CD4-positive, alpha-beta T cell treated with Interleukin-21 for 1 hour (primary cell): ENCODE results near the gene NHERF2.

ENCODE experiments used
- DNase-seq: peaks from one replicate; pipeline ENCODE4 v3.0.0-alpha.2; 2020

NHERF2 gene

GRCh38 chr16:2084895-2085625, 58.4 kb downstream of the NHERF2 start:
- DNase-seq: no peak

GRCh38 chr16:2085669-2086068, 59.0 kb downstream of the NHERF2 start:
- no peak for DNase-seq

DNA sequence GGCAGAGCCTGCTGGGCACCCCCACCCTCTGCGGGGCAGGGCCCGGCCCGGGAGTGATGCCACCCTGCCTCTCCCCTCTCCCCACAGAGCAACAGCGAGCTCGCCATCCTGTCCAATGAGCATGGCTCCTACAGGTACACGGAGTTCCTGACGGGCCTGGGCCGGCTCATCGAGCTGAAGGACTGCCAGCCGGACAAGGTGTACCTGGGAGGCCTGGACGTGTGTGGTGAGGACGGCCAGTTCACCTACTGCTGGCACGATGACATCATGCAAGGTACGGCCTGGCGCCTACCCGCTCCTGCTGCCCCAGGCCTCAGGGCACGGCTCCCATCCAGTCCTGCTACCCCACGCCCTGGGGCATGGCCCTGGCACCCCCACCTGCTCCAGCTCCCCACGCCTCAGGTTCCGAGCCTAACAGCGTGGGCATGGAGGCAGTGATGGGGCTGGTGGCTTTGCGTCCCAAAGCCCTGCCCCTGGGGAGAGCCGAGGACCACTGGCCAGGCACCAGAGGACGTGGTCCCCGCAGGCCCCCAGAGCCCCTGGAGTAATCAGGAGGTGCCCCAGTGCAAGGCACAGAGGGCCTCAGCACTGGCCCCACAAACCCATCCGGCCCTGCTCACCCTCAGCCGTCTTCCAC, 59.5 kb downstream of the NHERF2 start:
- DNase-seq: no peak

DNA sequence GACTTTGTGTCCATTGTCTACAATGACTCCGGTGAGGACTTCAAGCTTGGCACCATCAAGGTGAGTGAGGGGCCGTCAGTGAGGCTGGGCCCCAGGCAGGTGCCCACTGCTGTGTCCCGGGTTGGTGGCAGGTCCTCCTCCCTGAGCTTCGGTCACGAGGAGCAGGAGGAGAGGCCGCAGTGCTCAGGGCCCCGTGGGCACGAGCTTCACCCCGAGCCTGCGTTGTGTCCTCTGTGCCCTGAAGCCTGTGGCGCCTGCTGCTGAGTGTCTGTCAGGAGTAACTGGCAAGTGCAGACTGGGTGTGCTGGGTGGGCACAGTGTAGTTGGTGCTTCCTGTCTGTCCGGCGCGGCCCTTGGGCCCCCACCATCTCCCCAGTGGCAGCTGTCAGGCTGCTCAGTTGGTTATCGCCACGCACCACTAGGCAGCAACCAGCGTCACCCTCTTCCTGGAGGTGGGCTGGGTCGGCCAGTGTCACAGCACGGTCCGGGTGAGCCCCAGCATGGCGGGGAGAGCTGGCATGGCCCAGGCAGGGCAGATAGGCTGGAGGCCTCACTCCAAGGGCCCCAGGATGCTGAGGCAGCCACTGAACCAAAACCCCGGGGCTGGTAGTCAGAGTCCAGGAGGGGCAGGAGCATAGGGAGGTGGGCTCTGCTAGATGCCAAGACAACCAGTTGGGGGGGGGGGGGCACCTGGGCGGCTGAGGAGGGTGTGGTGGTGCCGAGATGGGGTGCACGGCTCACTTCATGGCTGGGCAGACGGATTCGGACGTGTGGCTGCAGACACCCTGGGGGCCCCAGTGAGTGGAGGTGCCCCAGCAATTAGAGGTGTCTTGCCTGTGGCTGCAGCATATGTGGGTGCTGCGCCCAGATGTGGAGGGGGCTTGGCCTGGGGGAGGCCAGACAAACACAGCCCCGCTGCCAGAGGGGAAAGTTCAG, 60.4 kb downstream of the NHERF2 start:
- no peak for DNase-seq

DNA sequence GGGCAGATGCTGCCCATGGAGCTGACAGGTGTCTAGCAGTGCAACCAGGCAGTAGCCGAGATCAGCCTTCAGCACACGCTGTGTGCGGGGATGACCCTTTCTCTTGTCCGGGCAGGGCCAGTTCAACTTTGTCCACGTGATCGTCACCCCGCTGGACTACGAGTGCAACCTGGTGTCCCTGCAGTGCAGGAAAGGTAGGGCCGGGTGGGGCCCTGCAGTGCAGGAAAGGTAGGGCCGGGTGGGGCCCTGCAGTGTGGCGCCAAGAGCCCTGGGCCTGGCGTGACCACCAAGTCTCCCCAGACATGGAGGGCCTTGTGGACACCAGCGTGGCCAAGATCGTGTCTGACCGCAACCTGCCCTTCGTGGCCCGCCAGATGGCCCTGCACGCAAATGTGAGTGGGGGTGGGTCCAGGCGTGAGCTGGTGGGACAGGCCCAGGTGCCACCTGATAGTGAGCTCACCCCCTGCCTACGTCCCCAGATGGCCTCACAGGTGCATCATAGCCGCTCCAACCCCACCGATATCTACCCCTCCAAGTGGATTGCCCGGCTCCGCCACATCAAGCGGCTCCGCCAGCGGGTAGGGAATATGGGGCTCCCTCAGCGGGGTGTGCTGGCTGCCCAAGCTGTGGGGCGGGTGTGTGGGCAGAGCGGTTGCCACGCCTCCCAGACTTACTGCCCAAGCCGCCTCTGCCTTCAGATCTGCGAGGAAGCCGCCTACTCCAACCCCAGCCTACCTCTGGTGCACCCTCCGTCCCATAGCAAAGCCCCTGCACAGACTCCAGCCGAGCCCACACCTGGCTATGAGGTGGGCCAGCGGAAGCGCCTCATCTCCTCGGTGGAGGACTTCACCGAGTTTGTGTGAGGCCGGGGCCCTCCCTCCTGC, 61.3 kb downstream of the NHERF2 start:
- DNase-seq: no peak
